DND-41 (cell line): ENCODE data around the gene KCNS1.

ENCODE experiments used
- EZH2 ChIP-seq: IDR thresholded peaks from 3 replicates; pipeline ENCODE4 v1.6.1; 2012; ENCODE audit warnings: borderline replicate concordance, low read depth, mild to moderate bottlenecking, moderate library complexity, low read length, inconsistent platforms; ENCODE audit not compliant: severe bottlenecking
- TF ChIP-seq, protein P1 (sequence below): IDR thresholded peaks from 2 replicates; pipeline ENCODE4 v1.5.1; 2012; ENCODE audit warnings: borderline replicate concordance, low read length, moderate library complexity, mild to moderate bottlenecking; ENCODE audit not compliant: poor library complexity, severe bottlenecking; ENCODE audit errors: extremely low read depth

DNA sequence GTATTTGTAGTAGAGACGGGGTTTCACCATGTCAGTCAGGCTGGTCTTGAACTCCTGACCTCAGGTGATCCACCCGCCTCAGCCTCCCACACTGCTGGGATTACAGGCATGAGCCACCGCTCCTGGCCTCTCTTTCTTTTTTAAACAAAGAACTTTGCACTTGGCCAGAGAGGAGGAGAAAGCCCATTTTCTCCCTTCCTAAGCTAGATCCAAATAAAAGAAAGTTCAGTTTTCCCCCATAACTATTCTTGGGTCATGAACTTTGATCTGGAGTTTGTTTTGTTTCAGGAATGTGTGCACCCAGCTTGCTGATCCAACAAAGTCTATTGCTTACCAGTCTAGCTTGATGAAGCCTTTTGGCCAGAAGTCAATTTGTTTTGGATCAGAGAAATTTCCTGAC is 23.4 kb downstream of the KCNS1 start:
- TF ChIP-seq, protein P1, sequence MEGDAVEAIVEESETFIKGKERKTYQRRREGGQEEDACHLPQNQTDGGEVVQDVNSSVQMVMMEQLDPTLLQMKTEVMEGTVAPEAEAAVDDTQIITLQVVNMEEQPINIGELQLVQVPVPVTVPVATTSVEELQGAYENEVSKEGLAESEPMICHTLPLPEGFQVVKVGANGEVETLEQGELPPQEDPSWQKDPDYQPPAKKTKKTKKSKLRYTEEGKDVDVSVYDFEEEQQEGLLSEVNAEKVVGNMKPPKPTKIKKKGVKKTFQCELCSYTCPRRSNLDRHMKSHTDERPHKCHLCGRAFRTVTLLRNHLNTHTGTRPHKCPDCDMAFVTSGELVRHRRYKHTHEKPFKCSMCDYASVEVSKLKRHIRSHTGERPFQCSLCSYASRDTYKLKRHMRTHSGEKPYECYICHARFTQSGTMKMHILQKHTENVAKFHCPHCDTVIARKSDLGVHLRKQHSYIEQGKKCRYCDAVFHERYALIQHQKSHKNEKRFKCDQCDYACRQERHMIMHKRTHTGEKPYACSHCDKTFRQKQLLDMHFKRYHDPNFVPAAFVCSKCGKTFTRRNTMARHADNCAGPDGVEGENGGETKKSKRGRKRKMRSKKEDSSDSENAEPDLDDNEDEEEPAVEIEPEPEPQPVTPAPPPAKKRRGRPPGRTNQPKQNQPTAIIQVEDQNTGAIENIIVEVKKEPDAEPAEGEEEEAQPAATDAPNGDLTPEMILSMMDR: no peak
- TF ChIP-seq EZH2: no peak
